IPS DF 19.7 (cell line): Measurements from ENCODE around the gene MICALL1.

Source experiments
- DNase-seq: peaks from one replicate; pipeline ENCODE4 v3.0.0-alpha.2; 2013; ENCODE audit warnings: low read depth, low spot score

The MICALL1 gene

GRCh38 chr22:37982151-37982785 lies 76.2 kb downstream of the MICALL1 start:
- no peak for DNase-seq

- no peak for DNase-seq
Measured at GRCh38 chr22:37982938-37983859, 77.1 kb downstream of the MICALL1 start.

GRCh38 chr22:37983860-37984791 lies 78.0 kb downstream of the MICALL1 start, which contains the start of gene SOX10:
SOX10 (minus strand) TSS chr22:37984555; CDS start chr22:37983784, 771 bp downstream.
- DNase-seq = no peak

- DNase-seq = no peak
Measured at GRCh38 chr22:37985050-37985585, 79.0 kb downstream of the MICALL1 start.

DNA sequence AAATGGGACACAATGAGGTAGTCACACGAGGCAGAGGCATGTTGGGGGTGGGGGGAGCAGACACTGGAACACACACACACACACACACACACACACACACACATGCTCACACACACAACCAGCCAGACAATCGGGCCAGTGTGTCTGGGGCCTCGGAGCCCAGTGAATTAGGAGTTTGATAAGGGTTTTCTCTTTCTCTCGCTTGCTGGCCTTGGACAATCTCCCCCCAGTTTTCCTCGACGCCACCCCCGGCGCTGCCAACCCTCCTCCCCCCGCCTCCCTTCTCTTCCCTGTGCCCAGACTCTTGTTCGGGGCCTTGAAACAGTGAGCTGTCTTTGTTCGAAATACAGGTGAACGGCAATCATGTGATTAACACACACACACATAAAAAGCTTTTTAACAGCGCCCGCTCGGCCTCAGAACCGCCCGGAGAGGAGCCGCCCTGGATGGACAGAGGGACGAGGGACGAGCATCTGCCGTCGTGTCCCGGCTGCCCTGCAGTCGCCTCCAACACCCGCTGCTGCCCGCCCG lies 79.7 kb downstream of the MICALL1 start:
- no peak for DNase-seq

- no peak for DNase-seq
Measured at GRCh38 chr22:37986371-37986770, 80.3 kb downstream of the MICALL1 start.

GRCh38 chr22:37989146-37990045 lies 83.3 kb downstream of the MICALL1 start:
- DNase-seq = no peak

DNA sequence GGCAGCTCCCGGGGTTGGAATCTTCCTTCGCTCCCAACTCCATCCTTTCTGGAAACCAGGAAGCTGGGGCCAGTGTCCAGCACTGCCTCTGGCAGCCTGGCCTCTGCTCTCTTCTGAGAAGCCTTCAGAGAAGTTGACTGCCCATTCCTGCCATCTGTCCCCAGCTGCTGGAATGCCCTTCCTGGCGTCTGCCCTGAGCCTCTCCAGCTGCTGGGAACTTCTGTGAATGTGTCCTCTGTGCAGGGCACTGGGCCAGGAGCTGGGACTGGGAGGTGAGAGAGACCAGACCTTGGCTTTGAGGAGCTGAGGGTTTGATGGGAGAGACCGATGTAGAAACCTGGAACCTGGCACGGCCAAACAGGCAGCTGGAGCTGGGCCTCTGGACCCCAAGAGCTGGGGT lies 84.2 kb downstream of the MICALL1 start:
- DNase-seq = no peak

GRCh38 chr22:37990862-37991261 lies 84.8 kb downstream of the MICALL1 start:
- no peak for DNase-seq

DNA sequence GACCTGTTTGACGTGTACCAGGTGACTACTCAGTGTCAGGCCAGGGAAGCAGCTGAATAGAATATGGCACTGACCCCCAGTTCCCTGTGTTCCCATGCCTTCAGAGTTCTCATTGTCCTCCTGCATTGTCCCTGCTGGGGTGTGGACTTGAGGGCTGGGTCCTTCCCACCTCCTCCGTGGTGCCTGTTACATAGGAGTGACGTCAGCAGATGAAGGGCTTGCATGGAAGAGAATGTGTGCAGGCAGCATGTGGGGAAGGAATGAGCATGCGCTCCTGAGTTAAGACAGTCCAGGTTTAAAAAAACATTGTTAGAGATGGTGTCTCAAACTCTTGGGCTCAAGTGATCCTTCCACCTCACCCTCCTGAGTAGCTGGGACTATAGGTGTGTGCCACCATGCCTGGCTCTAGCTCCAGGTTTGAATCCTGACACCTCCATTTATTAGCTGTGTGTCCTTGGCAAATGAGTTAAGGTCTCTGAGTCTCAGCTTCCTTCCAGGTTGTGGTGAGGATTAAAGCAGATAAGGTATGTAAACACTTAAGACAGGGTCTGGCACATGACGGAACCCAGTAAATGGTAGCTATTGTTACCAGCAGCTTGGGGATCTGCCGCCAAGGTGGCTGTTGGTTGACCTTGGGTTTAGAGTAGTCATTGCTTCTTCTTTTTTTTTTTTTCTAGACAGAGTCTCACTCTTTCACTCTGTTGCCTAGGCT lies 85.8 kb downstream of the MICALL1 start:
- no peak for DNase-seq
